Stimulated activated CD4-positive, alpha-beta T cell treated with anti-CD3 and anti-CD28 coated beads, TNF-alpha, amount 100 ng/mL, for 4 hours (primary cell): ENCODE results near the gene ISG20.

Experiments
- DNase-seq, 3 experiments: peaks; one replicate each; pipeline ENCODE4 v3.0.0-alpha.2; 2020; ENCODE audit warnings: low read depth in 3 of 3

Gene ISG20

GRCh38 chr15:88684345-88684744 is 45.5 kb downstream of the ISG20 start:
- DNase-seq, result no peak

GRCh38 chr15:88686166-88686565 is 47.4 kb downstream of the ISG20 start:
- no peak for DNase-seq

- no peak for DNase-seq
These were observed 49.6 kb downstream of the ISG20 start for GRCh38 chr15:88688394-88688933.

GRCh38 chr15:88690331-88690730 is 51.5 kb downstream of the ISG20 start:
- no peak for DNase-seq

GRCh38 chr15:88693191-88693590 is 54.4 kb downstream of the ISG20 start:
- DNase-seq, result no peak

GRCh38 chr15:88695101-88695500 is 56.3 kb downstream of the ISG20 start:
- no peak for DNase-seq

GRCh38 chr15:88695691-88696251 is 57.0 kb downstream of the ISG20 start:
- no peak for DNase-seq

- DNase-seq, result no peak
These were observed 57.4 kb downstream of the ISG20 start for GRCh38 chr15:88696254-88696653.

- DNase-seq, result no peak
These were observed 58.5 kb downstream of the ISG20 start for GRCh38 chr15:88697276-88697675.

GRCh38 chr15:88699861-88700260 is 61.0 kb downstream of the ISG20 start:
- no peak for DNase-seq

- DNase-seq, result no peak
These were observed 61.9 kb downstream of the ISG20 start for GRCh38 chr15:88700716-88701115.

GRCh38 chr15:88701561-88702095 is 62.8 kb downstream of the ISG20 start:
- DNase-seq, result no peak

GRCh38 chr15:88702983-88703382 is 64.2 kb downstream of the ISG20 start:
- no peak for DNase-seq

GRCh38 chr15:88703533-88703932 is 64.7 kb downstream of the ISG20 start:
- no peak for DNase-seq

GRCh38 chr15:88704791-88705768 is 66.3 kb downstream of the ISG20 start:
- DNase-seq, result no peak

- no peak for DNase-seq
These were observed 67.0 kb downstream of the ISG20 start for GRCh38 chr15:88705769-88706165.
